Measurements from ENCODE around the gene ANKUB1.
A peak's percentile ranks its signal among the peaks of the same experiment; 100 is the strongest.

ANKUB1 gene

GRCh38 chr3:149770246-149770645 lies 22.1 kb downstream of the ANKUB1 start:
- in situ Hi-C loops (cut with MboI; ENCODE audit: low pct_unique_long_range_greater_than_20kb, low sequenced_read_pairs, unreplicated experiment): no loop called here
- no peak for DNase-seq (ENCODE audit: low spot score)
- TF ChIP-seq, protein P1, sequence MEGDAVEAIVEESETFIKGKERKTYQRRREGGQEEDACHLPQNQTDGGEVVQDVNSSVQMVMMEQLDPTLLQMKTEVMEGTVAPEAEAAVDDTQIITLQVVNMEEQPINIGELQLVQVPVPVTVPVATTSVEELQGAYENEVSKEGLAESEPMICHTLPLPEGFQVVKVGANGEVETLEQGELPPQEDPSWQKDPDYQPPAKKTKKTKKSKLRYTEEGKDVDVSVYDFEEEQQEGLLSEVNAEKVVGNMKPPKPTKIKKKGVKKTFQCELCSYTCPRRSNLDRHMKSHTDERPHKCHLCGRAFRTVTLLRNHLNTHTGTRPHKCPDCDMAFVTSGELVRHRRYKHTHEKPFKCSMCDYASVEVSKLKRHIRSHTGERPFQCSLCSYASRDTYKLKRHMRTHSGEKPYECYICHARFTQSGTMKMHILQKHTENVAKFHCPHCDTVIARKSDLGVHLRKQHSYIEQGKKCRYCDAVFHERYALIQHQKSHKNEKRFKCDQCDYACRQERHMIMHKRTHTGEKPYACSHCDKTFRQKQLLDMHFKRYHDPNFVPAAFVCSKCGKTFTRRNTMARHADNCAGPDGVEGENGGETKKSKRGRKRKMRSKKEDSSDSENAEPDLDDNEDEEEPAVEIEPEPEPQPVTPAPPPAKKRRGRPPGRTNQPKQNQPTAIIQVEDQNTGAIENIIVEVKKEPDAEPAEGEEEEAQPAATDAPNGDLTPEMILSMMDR (IDR thresholded peaks at IDR 0.05; ENCODE audit: extremely low read depth, insufficient read depth, missing control alignments): no peak

GRCh38 chr3:149768704-149769103 lies 23.6 kb downstream of the ANKUB1 start:
- in situ Hi-C loops (cut with MboI; ENCODE audit: low pct_unique_long_range_greater_than_20kb, low sequenced_read_pairs, unreplicated experiment): no loop called here
- TF ChIP-seq, protein P1 (IDR thresholded peaks at IDR 0.05; ENCODE audit: extremely low read depth, insufficient read depth, missing control alignments): no peak
- no peak for DNase-seq (ENCODE audit: low spot score)

DNA sequence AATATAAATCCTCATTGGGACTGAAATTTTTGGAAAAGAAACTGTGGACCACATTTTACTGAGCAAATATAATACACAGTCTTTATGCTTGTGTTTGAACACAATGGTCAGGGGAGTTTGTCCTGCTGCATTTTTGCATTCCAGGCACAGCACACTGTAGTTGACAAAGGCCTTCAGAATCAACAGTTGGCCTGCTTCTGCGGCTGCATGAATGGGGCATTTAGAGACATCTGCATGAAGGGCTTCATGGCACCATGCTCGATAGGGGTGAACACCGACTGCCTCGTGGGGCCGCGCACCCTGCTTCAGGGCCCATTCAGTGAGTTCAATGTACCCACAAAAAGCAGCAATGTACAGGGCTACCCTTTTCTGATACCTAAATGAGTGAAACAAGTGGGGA lies 24.6 kb downstream of the ANKUB1 start:
- in situ Hi-C loops (cut with MboI; ENCODE audit: low pct_unique_long_range_greater_than_20kb, low sequenced_read_pairs, unreplicated experiment): no loop called here
- no peak for DNase-seq (ENCODE audit: low spot score)
- TF ChIP-seq, protein P1 (IDR thresholded peaks at IDR 0.05; ENCODE audit: extremely low read depth, insufficient read depth, missing control alignments): no peak

DNA sequence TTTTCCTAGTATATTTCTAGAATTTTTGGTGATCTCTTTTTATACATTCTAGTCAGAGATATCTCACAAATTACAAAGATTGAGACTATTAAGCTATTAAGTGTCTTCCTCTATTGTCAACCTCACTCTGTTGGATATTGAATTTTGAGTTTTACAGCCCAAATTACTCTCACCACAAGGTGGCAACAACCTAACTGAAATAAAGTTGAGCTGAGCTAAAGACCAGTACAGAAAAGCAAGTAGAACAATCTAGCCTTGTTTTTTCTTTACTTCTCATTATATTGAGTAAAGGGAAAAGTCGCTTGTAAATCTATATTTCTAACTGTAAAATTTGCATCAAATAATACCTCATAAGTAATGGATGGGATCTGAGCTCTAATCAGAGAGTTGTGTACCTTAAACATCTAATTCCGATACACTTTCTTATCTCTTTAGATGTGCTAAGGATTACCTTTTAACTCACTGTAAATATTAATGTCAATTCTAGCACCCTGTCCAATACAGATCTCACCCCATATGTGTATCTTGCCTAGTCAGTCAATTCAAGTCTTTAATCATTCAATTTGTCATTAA lies 26.5 kb downstream of the ANKUB1 start:
- TF ChIP-seq, protein P1 (IDR thresholded peaks at IDR 0.05; ENCODE audit: extremely low read depth, insufficient read depth, missing control alignments): peak; percentile 51
- no peak for DNase-seq (ENCODE audit: low spot score)
- in situ Hi-C loops (cut with MboI; ENCODE audit: low pct_unique_long_range_greater_than_20kb, low sequenced_read_pairs, unreplicated experiment): no loop called here

- DNase-seq (ENCODE audit: low spot score): no peak
- in situ Hi-C loops (cut with MboI; ENCODE audit: low pct_unique_long_range_greater_than_20kb, low sequenced_read_pairs, unreplicated experiment): no loop called here
- TF ChIP-seq, protein P1 (IDR thresholded peaks at IDR 0.05; ENCODE audit: extremely low read depth, insufficient read depth, missing control alignments): no peak
Measured at GRCh38 chr3:149764302-149764701, 28.1 kb downstream of the ANKUB1 start.

DNA sequence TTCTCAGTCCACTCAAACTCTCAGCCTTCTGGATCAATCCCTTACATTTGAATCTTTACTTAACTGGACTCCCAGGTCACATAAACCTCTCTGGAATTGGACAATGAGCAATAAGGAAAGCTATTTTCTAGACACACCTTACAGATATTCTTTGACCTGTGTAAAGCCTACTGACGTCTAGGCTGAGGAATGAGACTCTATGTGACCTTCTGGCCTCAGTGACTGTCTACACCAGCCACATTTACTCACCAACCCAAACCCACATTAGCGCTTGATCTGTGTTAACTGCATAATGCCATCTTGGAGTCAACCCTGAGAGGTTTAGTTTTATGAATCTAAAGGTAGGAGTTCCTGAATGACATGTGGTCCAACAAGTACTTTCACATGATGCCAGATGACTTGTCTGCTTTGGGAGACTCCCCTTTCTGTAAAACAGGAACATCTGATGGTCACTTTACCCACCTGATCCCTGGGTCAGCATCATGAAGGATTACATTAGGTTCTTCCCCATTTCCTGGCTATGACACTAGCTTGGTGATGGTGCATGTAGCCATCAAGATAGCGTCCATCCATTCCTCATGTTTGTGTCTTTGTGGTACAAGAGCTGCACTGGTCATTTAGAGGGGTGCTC lies 28.7 kb downstream of the ANKUB1 start:
- TF ChIP-seq, protein P1 (IDR thresholded peaks at IDR 0.05; ENCODE audit: extremely low read depth, insufficient read depth, missing control alignments): no peak
- in situ Hi-C loops (cut with MboI; ENCODE audit: low pct_unique_long_range_greater_than_20kb, low sequenced_read_pairs, unreplicated experiment): no loop called here
- no peak for DNase-seq (ENCODE audit: low spot score)
